NCI-H748 treated with DMSO at 0.1 percent for 48 hours (cell line): ENCODE data around the gene EDA.
A peak's percentile ranks its signal among the peaks of the same experiment; 100 is the strongest.

Experiments
- DNase-seq: peaks from one replicate; lab custom pipeline; 2025; lab: John Stamatoyannopoulos, UW

EDA gene

GRCh38 chrX:70026112-70026850 is 410.4 kb downstream of the EDA start:
- no peak for DNase-seq

GRCh38 chrX:70026851-70027200 is 410.9 kb downstream of the EDA start:
- no peak for DNase-seq

GRCh38 chrX:70029863-70030262 is 413.9 kb downstream of the EDA start:
- no peak for DNase-seq

GRCh38 chrX:70030301-70030767 is 414.4 kb downstream of the EDA start:
- peak; percentile 28 for DNase-seq

GRCh38 chrX:70032792-70033191 is 416.9 kb downstream of the EDA start:
- DNase-seq = no peak

- peak; percentile 8 for DNase-seq
These were observed 417.6 kb downstream of the EDA start for GRCh38 chrX:70033348-70034051.

- no peak for DNase-seq
These were observed 418.7 kb downstream of the EDA start for GRCh38 chrX:70034646-70035045.

GRCh38 chrX:70038515-70038914 is 422.6 kb downstream of the EDA start:
- no peak for DNase-seq

GRCh38 chrX:70038951-70039350 is 423.0 kb downstream of the EDA start:
- DNase-seq = no peak

GRCh38 chrX:70039758-70040157 is 423.8 kb downstream of the EDA start:
- no peak for DNase-seq

- DNase-seq = no peak
These were observed 426.1 kb downstream of the EDA start for GRCh38 chrX:70041993-70042392.

GRCh38 chrX:70042399-70043371 is 426.8 kb downstream of the EDA start:
- no peak for DNase-seq

GRCh38 chrX:70043685-70044084 is 427.8 kb downstream of the EDA start:
- DNase-seq = no peak

GRCh38 chrX:70044541-70045245 is 428.8 kb downstream of the EDA start:
- DNase-seq = no peak

GRCh38 chrX:70046978-70047377 is 431.1 kb downstream of the EDA start:
- no peak for DNase-seq

- no peak for DNase-seq
These were observed 433.5 kb downstream of the EDA start for GRCh38 chrX:70049406-70049805.

- DNase-seq = no peak
These were observed 434.0 kb downstream of the EDA start, which contains the start of gene AWAT2 for GRCh38 chrX:70049925-70050324. AWAT2 (minus strand) TSS chrX:70049938; CDS start chrX:70049932, 6 bp downstream.

GRCh38 chrX:70052895-70053615 is 437.1 kb downstream of the EDA start:
- no peak for DNase-seq

- no peak for DNase-seq
These were observed 438.5 kb downstream of the EDA start for GRCh38 chrX:70054391-70054790.

GRCh38 chrX:70062076-70062475 is 446.2 kb downstream of the EDA start, which contains the start of gene OTUD6A:
OTUD6A (plus strand) TSS chrX:70062457; CDS start chrX:70062525, 68 bp downstream.
- DNase-seq = no peak
